Daoy (cell line): ENCODE data around the gene PTPRN2. TPM values are rescaled to one million over a fixed set of nuclear protein-coding genes. Genes with fewer than 3 reads are reported as not detected.
A peak's percentile ranks its signal among the peaks of the same experiment; 100 is the strongest.
"Not testable (repeated sequence)": the region's sequence is repeated elsewhere in the genome, so short reads cannot be mapped to it uniquely, and the experiment has no call there.

Experiments used
- DNase-seq: peaks from one replicate; pipeline ENCODE4 v3.0.0-alpha.2; 2015; ENCODE audit warnings: low read depth
- total RNA-seq: library from RNA; depleted of rRNA; stranded (reverse); fragments of >200 nt; shearing (Covaris generic); gene quantifications from 2 replicates; pipeline ENCODE4 v1.2.3, GENCODE V29; 2014

Gene PTPRN2
- total RNA-seq, 1 experiment from 2014 or later: 8.3 TPM

GRCh38 chr7:157596881-157597280 lies 990.7 kb downstream of the PTPRN2 start:
- no peak for DNase-seq

DNA sequence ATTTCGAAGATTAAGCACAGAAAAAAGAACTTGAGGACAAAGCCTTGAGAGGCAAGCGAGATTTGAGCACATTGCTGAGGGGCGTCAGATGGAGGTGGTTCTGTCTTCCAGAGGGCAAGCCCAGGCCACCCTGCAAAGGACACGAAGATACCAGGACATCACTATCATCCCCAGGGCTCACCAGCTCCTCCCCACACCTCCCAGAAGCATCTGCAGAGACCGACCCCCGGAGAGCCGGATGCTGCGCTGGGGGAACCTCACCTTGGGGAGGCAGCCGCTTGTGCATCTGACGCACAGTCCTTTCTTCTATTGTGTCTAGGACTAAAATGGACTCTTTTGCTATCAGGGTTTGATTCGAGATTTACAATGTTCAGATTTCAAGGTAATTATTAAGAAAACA lies 991.2 kb downstream of the PTPRN2 start:
- DNase-seq: no peak

DNA sequence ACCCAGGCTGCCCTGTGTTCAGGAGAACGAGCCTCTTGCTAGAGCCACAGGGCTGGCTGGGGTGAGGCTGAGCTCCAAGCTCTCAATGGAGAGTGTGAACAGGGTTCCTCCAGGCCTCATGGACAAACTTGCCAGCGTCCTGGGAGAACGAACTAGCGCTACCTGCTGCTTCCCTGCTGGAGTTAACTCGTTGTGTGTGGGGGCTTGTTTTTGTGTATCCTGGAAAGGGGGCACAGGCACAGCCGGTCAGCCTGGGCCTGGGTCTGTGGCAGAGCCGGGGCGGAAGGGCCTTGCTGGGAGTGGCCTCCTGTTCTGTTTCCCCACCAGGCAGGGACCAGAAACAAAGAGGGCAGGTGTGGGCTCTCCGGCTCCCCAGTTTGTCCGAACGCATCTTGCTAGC lies 991.6 kb downstream of the PTPRN2 start:
- DNase-seq: no peak

DNA sequence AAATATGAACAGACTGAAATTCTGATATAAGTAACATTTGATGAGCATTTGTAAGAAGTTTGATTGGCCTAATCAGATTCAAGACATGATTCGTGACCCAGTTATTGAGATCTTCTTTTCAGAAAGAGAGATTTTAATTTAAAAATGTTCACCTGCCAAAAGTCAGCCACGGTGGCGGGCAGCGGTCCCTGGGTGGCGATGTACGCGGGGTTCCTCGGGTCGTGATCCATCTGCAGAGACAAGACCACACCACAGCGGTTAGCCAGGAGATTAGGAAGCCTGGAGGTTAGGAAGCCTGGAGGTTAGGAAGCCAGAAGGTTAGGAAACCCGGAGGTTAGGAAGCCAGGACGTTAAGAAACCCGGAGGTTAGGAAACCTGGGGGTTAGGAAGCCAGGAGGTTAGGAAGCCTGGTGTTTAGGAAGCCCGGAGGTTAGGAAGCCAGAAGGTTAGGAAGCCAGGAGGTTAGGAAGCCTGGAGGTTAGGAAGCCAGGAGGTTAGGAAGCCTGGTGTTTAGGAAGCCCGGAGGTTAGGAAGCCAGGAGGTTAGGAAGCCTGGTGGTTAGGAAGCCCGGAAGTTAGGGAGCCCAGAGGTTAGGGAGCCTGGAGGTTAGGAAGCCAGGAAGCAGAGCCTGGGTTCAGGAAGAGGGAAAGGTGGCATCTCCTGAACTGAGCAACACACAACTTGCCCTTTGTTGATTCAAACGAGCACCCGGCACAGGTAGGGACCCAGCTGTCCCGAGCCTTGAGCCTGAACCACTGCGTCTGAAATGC lies 992.4 kb downstream of the PTPRN2 start:
- no peak for DNase-seq

GRCh38 chr7:157594306-157594705 lies 993.3 kb downstream of the PTPRN2 start:
- DNase-seq: no peak

GRCh38 chr7:157593541-157593940 lies 994.1 kb downstream of the PTPRN2 start:
- DNase-seq: no peak

DNA sequence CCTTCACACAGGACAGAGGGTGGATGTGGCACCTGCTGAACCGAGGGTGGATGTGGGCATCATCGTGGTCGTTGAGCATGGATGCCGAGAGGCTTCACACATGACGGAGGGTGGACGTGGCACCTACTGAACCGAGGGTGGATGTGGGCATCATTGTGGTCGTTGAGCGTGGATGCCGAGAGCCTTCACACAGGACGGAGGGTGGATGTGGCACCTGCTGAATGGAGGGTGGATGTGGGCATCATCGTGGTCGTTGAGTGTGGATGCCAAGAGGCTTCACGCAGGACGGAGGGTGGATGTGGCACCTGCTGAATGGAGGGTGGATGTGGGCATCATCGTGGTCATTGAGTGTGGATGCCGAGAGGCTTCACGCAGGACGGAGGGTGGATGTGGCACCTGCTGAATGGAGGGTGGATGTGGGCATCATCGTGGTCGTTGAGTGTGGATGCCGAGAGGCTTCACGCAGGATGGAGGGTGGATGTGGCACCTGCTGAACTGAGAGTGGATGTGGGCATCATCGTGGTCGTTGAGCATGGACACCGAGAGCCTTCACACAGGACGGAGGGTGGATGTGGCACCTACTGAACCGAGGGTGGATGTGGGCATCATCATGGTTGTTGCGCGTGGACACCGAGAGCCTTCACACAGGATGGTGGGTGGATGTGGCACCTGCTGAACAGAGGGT lies 994.8 kb downstream of the PTPRN2 start:
- DNase-seq: not testable (repeated sequence)

- no peak for DNase-seq
These were observed 997.1 kb downstream of the PTPRN2 start for GRCh38 chr7:157590526-157590925.

DNA sequence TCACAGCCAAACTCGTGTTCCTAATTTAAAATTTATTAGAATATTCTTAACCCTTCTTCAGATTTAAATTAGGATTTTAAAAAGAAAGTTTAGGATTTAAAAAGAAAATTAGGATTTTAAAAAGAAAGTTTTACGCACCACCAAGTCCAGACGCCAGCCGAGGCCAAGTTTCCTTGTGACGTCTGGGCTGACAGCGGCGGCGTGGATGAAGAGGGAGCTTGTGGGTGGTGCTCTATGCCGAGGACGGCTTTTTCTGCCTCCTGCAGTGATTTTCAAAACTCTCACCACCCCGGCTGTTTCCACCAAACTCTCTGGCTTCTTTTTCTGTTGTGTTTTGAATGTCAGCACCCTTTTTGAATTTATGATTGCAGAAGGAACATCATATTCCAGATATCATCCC lies 997.9 kb downstream of the PTPRN2 start:
- DNase-seq: no peak

DNA sequence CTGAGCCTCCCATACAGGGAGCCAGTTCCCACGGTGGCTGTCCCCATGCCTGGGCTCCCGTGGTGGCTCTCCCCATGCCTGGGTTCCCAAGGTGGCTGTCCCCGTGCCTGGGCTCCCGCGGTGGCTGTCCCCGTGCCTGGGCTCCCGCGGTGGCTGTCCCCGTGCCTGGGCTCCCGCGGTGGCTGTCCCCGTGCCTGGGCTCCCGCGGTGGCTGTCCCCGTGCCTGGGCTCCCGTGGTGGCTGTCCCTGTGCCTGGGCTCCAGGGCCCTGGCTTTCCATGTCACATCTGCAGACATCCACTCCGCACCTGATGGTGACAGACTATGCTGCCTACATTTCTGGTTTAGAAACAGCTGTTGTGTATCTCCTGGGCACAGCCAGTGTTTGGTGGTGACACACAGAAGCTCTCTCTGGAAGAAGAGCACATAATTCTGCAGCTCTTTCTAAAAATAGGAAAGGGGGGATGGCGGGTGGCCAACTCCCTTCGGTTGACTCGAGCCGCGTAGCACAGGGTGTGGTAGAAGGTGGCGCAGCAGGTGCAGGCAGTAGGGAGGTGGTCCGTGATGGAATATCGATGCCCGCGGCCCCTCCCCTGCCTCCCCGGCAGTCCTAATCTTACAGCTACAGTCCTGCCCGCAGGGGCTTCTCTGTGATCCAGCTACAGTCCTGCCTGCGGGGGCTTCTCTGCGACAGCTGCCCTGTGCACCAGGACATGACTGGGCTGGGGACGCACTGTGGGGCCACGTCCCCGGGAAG lies 999.6 kb downstream of the PTPRN2 start:
- DNase-seq: no peak

- DNase-seq: no peak
These were observed 1000.4 kb downstream of the PTPRN2 start for GRCh38 chr7:157587051-157587804.

DNA sequence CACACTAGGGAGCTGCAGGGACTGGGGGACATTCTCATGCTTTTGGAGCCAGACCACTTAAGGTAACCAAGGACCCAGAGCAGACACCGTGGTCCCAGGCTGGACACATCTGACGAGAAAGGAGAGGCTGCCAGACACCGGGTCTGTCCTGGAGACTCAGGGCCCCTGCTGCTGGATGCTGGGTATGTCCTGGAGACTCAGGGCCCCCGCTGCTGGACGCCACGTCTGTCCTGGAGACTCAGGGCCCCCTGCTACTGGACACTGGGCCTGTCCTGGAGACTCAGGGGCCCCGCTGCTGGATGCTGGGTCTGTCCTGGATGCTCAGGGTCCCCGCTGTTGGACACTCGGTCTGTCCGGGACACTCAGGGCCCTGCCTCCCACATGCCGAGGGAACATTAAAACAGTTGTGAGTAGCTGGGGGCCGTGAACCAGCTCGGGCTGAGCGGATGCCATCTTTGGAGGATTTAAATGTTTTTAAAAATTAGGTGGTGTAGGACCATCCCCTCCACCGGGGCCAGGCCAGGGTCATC lies 1001.1 kb downstream of the PTPRN2 start:
- no peak for DNase-seq

DNA sequence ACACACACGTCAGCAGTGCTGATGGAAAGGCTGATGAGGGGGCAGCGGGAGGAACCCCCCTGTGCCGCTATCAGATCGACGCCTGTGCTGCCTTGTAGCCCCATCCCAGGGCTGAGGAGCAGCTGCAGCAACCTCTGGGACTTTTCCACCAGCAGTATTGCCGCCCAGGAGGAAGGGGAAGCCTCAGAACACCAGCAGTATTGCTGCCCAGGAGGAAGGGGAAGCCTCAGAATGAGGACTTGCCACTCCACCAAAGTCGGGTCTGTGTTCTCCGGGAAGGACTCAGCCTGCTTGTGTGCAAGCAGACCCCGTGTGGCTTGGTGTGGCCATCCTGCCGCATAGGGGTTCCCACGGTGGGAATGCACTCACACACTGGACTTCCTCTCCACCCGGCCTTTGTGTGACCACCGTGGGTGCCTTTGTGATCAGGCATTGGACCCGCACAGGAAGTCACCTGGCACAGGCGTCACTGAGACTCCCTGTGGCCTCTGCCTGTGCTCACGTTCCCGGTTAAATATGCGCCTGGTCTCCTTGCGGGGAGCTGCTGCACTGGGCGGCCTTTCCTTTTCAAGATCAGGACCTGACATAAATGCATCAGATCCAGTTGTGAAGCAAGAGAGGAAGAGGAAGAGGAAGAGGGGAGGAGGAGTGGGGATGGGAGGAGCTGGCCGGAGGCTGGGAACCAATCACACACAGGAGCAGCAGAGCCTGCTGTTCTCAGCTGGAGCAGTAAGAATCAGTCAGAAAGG lies 1002.3 kb downstream of the PTPRN2 start:
- no peak for DNase-seq

GRCh38 chr7:157584420-157584819 lies 1003.2 kb downstream of the PTPRN2 start:
- no peak for DNase-seq

DNA sequence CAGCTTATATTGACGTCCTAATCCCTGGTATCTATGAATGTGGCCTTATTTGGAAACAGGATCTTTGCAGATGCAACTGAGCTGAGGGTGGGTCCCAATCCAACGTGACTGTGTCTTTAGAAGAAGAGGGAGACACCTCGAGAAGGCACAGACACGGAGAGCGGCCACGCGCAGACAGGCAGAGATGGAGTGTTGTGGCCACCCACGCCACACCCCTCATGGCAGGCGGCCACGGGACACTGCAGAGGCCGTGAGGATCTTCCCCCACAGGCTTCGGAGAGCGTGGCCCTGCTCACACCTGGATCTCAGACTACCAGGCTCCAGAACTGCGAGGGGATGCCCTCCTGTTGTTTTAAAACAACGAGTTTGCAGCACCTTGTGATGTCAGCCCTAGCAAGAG lies 1005.9 kb downstream of the PTPRN2 start:
- DNase-seq: no peak

- DNase-seq: no peak
These were observed 1007.3 kb downstream of the PTPRN2 start for GRCh38 chr7:157580324-157580723.

GRCh38 chr7:157579425-157579824 lies 1008.2 kb downstream of the PTPRN2 start:
- DNase-seq: no peak

DNA sequence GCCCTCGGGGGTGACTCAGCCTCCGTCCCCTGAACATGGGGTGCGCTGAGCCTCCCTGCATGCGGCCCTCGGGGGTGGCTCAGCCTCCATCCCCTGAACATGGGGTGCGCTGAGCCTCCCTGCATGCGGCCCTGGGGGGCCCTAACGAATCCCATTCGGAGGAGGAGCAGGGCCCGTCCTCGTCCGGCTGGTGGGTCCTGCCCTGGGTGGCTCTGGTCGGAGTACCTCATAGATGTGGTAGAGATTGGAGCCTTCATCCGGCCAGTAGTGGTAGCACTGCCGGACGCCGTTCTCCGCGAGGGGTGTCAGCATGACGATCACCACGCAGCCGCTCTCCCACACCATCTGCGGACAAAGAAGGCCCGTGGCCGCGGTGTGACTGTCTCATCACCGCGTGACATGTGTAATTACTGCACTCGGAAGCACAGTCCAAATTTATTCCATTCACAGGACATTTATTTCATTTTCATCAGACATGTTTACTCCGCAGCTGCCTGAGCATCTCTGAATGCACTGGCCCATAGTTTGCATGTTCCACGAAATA lies 1009.8 kb downstream of the PTPRN2 start:
- peak; percentile 22 for DNase-seq

DNA sequence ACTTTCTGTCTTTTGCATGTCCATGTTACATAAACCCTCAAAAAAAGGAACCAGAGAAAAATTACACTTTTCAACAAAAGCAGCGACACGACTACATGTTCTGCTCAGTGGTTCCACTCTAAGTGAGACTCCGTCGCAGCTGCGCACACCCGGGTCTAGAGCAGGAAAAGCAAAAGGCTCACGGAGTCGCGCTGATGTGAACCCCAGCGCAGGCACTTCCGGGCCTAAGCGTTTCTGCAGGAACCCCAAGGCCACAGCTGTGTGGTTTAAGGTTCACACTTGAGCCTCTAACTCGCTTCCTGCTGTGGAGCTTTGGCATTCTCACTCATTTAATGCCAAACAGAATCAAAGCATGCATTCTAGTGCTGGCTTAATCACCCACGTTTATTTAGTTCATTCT lies 1010.6 kb downstream of the PTPRN2 start:
- no peak for DNase-seq

DNA sequence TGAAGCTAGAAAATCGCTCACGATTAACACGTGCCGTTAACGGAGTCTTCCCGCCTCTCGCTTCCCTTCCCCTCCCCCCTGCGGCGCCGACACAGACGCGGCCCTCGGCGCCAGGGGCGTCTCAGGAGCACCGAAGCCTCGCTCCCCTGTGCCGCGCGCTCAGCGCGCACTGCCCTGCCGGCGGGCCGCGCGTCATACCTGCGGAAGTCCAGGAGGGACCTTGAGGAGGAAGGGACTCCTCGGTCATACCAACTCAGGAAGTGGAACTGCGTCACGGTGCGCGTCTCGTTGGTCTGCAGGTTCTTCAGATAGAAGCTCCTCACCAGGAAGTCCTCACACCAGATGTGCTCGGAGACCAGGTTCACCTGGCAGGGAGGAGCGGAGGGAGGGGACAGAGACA lies 1011.2 kb downstream of the PTPRN2 start:
- DNase-seq: no peak

DNA sequence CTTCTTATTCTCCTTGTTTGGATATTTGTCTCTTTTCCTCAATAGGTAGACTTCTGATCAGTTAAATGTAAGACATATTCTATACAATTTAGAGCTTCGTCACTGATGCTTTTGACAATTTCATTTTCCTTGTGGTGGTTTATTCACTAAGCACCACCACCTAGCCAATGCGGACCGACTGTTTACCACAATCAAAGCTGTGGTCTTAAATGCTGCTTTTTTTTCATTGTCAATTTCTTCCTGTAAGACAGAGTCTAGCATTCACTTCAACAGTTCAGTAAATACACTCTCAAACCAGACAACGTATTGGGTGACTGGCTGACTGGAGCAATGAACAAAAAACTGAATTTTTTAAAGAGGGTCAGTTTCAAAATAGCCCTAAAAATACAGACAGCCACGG lies 1011.8 kb downstream of the PTPRN2 start:
- DNase-seq: no peak
